Astrocyte (in vitro differentiated cells and primary cell): ENCODE results near the gene HOXB2.

Experiments
- EZH2 ChIP-seq: IDR thresholded peaks from 2 replicates; pipeline ENCODE4 v1.6.1; 2012; ENCODE audit warnings: mild to moderate bottlenecking, low read length, inconsistent platforms; ENCODE audit not compliant: insufficient read depth
- TF ChIP-seq, protein P1 (sequence below): IDR thresholded peaks from 2 replicates; pipeline ENCODE4 v1.5.1; 2011; ENCODE audit warnings: low read depth, mild to moderate bottlenecking, inconsistent platforms, low read length, moderate library complexity; ENCODE audit not compliant: insufficient read depth

GRCh38 chr17:48494335-48494734, 50.6 kb downstream of the HOXB2 start:
- TF ChIP-seq, protein P1, sequence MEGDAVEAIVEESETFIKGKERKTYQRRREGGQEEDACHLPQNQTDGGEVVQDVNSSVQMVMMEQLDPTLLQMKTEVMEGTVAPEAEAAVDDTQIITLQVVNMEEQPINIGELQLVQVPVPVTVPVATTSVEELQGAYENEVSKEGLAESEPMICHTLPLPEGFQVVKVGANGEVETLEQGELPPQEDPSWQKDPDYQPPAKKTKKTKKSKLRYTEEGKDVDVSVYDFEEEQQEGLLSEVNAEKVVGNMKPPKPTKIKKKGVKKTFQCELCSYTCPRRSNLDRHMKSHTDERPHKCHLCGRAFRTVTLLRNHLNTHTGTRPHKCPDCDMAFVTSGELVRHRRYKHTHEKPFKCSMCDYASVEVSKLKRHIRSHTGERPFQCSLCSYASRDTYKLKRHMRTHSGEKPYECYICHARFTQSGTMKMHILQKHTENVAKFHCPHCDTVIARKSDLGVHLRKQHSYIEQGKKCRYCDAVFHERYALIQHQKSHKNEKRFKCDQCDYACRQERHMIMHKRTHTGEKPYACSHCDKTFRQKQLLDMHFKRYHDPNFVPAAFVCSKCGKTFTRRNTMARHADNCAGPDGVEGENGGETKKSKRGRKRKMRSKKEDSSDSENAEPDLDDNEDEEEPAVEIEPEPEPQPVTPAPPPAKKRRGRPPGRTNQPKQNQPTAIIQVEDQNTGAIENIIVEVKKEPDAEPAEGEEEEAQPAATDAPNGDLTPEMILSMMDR = no peak
- TF ChIP-seq EZH2 = no peak
